HEK293 (cell line): ENCODE results near the gene C1orf210.

Experiments
- CTCF ChIA-PET: fragments of 350-600 bp; formaldehyde crosslinking; extraction: SDS; loops from one replicate; lab custom pipeline; 2021; ENCODE audit warnings: antibody characterized with exemption; lab: Yijun Ruan, JAX
- POLR2A ChIA-PET: fragments of 300-600 bp; formaldehyde crosslinking; extraction: SDS; loops from one replicate; lab custom pipeline; 2020; ENCODE audit warnings: antibody characterized with exemption, inconsistent platforms; lab: Yijun Ruan, JAX
- H3K27ac ChIP-seq: fragments of 200-500 bp; sonication (Bioruptor generic); 2 replicates; pipeline ENCODE4 v1.5.1; 2014; ENCODE audit warnings: low read depth, low read length, control low read depth, inconsistent platforms; ENCODE audit errors: extremely low read depth
- H3K36me3 ChIP-seq, 2 experiments: fragments of 200-500 bp in 1 of 2; sonication (Bioruptor generic) in 1 of 2; 1 replicate in 1 of 2; 2 replicates in 1 of 2; pipeline ENCODE4 v1.5.1; 2014 to 2017; ENCODE audit warnings: inconsistent platforms in 2 of 2, low read length in 2 of 2; ENCODE audit not compliant: control insufficient read depth in 2 of 2, insufficient read depth in 1 of 2
- H3K4me1 ChIP-seq: fragments of 200-500 bp; sonication (Bioruptor generic); 2 replicates; pipeline ENCODE4 v1.5.1; 2014; ENCODE audit warnings: mild to moderate bottlenecking, low read length, inconsistent platforms; ENCODE audit not compliant: control insufficient read depth, insufficient read depth
- H3K4me3 ChIP-seq: 2 replicates; pipeline ENCODE4 v1.5.1; 2011; ENCODE audit warnings: low read depth, mild to moderate bottlenecking, control low read depth, low read length, moderate library complexity
- H3K9me3 ChIP-seq: fragments of 200-500 bp; sonication (Bioruptor generic); 2 replicates; pipeline ENCODE4 v1.5.1; 2014; ENCODE audit warnings: low read depth, low read length, inconsistent platforms; ENCODE audit not compliant: control insufficient read depth, insufficient read depth
- PATZ1 ChIP-seq: fragments of 450-650 bp; formaldehyde crosslinking; IDR thresholded peaks from 2 replicates; pipeline ENCODE4 v1.5.1; 2016; ENCODE audit warnings: missing biosample characterization, missing genetic modification characterization
- SCRT1 ChIP-seq: fragments of 450-650 bp; formaldehyde crosslinking; IDR thresholded peaks from 2 replicates; pipeline ENCODE4 v1.5.1; 2016; ENCODE audit warnings: missing biosample characterization, missing genetic modification characterization, borderline replicate concordance
- SCRT2 ChIP-seq: fragments of 450-650 bp; formaldehyde crosslinking; IDR thresholded peaks from 2 replicates; pipeline ENCODE4 v1.5.1; 2016; ENCODE audit warnings: missing biosample characterization, missing genetic modification characterization
- ZNF175 ChIP-seq: fragments of 450-650 bp; formaldehyde crosslinking; IDR thresholded peaks from 2 replicates; pipeline ENCODE4 v1.5.1; 2016; ENCODE audit warnings: missing biosample characterization, missing genetic modification characterization
- ZNF324 ChIP-seq: fragments of 450-650 bp; formaldehyde crosslinking; IDR thresholded peaks from 2 replicates; pipeline ENCODE4 v1.5.1; 2016; ENCODE audit warnings: missing biosample characterization, missing genetic modification characterization
- ZNF639 ChIP-seq: fragments of 450-650 bp; formaldehyde crosslinking; IDR thresholded peaks from 2 replicates; pipeline ENCODE4 v1.5.1; 2016; ENCODE audit warnings: missing biosample characterization, missing genetic modification characterization
- ZNF792 ChIP-seq: fragments of 450-650 bp; formaldehyde crosslinking; IDR thresholded peaks from 2 replicates; pipeline ENCODE4 v1.5.1; 2016; ENCODE audit warnings: missing biosample characterization, missing genetic modification characterization
- ZNF843 ChIP-seq: fragments of 450-650 bp; formaldehyde crosslinking; IDR thresholded peaks from 2 replicates; pipeline ENCODE4 v1.5.1; 2016; ENCODE audit warnings: missing biosample characterization, missing genetic modification characterization
- TF ChIP-seq, protein P1 (sequence below): fragments of 450-650 bp; IDR thresholded peaks from 2 replicates; pipeline ENCODE4 v1.5.1; 2018; ENCODE audit warnings: missing biosample characterization, missing genetic modification characterization

The C1orf210 gene

DNA sequence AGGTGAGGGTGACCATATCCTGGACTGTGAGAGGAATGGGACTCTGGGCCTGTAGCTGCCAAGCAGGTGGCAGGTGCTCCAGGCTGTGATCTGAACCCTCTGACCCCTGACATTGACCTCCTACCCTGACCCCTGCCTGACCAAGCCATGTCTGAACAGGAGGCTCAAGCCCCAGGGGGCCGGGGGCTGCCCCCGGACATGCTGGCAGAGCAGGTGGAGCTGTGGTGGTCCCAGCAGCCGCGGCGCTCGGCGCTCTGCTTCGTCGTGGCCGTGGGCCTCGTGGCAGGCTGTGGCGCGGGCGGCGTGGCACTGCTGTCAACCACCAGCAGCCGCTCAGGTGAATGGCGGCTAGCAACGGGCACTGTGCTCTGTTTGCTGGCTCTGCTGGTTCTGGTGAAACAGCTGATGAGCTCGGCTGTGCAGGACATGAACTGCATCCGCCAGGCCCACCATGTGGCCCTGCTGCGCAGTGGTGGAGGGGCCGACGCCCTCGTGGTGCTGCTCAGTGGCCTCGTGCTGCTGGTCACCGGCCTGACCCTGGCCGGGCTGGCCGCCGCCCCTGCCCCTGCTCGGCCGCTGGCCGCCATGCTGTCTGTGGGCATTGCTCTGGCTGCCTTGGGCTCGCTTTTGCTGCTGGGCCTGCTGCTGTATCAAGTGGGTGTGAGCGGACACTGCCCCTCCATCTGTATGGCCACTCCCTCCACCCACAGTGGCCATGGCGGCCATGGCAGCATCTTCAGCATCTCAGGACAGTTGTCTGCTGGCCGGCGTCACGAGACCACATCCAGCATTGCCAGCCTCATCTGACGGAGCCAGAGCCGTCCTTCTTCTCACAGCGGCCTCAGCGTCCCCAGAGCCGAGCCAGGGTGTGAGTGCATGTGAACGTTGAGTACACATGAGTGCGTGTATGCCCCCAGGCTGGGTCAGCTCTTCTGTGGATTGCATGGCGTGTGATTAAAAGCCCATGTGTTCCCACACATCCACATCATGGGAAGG, 12.5 kb downstream of the C1orf210 start:
- Histone ChIP-seq H3K4me3 (no peak overlapping the region), H3K36me3 (no peaks in the 10 kb centered on the region), H3K4me1 (no peaks in the 10 kb centered on the region), H3K9me3 (no peaks in the 10 kb centered on the region), H3K27ac (no peak overlapping the region)
- no peak for TF ChIP-seq PATZ1 (tag by site-specific recombination)
- POLR2A ChIA-PET, result no interaction called here
- CTCF ChIA-PET, result no interaction called here

GRCh38 chr1:43272161-43272560, 13.2 kb downstream of the C1orf210 start:
- POLR2A ChIA-PET, result no interaction called here
- TF ChIP-seq, protein P1, sequence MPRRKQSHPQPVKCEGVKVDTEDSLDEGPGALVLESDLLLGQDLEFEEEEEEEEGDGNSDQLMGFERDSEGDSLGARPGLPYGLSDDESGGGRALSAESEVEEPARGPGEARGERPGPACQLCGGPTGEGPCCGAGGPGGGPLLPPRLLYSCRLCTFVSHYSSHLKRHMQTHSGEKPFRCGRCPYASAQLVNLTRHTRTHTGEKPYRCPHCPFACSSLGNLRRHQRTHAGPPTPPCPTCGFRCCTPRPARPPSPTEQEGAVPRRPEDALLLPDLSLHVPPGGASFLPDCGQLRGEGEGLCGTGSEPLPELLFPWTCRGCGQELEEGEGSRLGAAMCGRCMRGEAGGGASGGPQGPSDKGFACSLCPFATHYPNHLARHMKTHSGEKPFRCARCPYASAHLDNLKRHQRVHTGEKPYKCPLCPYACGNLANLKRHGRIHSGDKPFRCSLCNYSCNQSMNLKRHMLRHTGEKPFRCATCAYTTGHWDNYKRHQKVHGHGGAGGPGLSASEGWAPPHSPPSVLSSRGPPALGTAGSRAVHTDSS (tag by site-specific recombination), result no peak
- no peak for TF ChIP-seq ZNF843
- no peak for TF ChIP-seq ZNF792
- no peak for TF ChIP-seq ZNF639 (tag by site-specific recombination)
- Histone ChIP-seq H3K9me3 (no peaks in the 10 kb centered on the region), H3K4me1 (no peaks in the 10 kb centered on the region), H3K4me3 (no peak overlapping the region), H3K36me3 (no peaks in the 10 kb centered on the region), H3K27ac (no peak overlapping the region)
- CTCF ChIA-PET, result interaction anchor here (1.0 kb wide), 1 partner anchor 144 kb away, joined by 8 read pairs; no protein-coding TSS in a partner anchor

GRCh38 chr1:43271186-43272118, 13.9 kb downstream of the C1orf210 start:
- no peak overlapping the region for H3K4me3 ChIP-seq
- TF ChIP-seq SCRT2 (tag by site-specific recombination) (peak; percentile 92), ZNF175 (tag by site-specific recombination) (no peak), SCRT1 (peak; percentile 80; the same call in 1 of the 2 replicates), ZNF324 (no peak)

More at GRCh38 chr1:43271186-43272118, 13.9 kb downstream of the C1orf210 start:
- no peaks in the 10 kb centered on the region for H3K4me1 ChIP-seq
- H3K9me3 ChIP-seq, result no peaks in the 10 kb centered on the region
- CTCF ChIA-PET, result interaction anchor here (0.5 to 1.0 kb wide), 2 partner anchors 145 to 300 kb away, joined by 3 to 8 read pairs; no protein-coding TSS in a partner anchor
- no peak overlapping the region for H3K27ac ChIP-seq
- no peaks in the 10 kb centered on the region for H3K36me3 ChIP-seq
- POLR2A ChIA-PET, result no interaction called here
